Measurements from ENCODE around the gene SEMA3F. TPM values are rescaled to one million over a fixed set of nuclear protein-coding genes. Genes with fewer than 3 reads are reported as not detected.

SEMA3F gene
- total RNA-seq, 3 donors from 2014 or later: 0.19 to 0.24 (median 0.23) TPM

- no peaks in the 10 kb centered on the region for H3K36me3 Mint-ChIP-seq (ENCODE audit: insufficient read depth)
- DNase-seq: no peak
- peaks cover 2% of the 10 kb centered on the region for H3K27me3 Mint-ChIP-seq (ENCODE audit: low read depth)
These were observed 24.6 kb downstream of the SEMA3F start for GRCh38 chr3:50179710-50180109.

GRCh38 chr3:50181985-50182384, 26.9 kb downstream of the SEMA3F start:
- ATAC-seq: no peak
- no peaks in the 10 kb centered on the region for H3K9me3 Mint-ChIP-seq
- H3K27me3 Mint-ChIP-seq (ENCODE audit: low read depth): no peaks in the 10 kb centered on the region
- no peak for DNase-seq
- H3K36me3 Mint-ChIP-seq (ENCODE audit: insufficient read depth): no peaks in the 10 kb centered on the region
- H3K4me1 Mint-ChIP-seq (ENCODE audit: low read depth): no peaks in the 10 kb centered on the region
- no peak overlapping the region for H3K4me3 Mint-ChIP-seq

More at GRCh38 chr3:50179710-50180109, 24.6 kb downstream of the SEMA3F start:
- no peak for ATAC-seq
- Mint-ChIP-seq H3K9me3 (no peaks in the 10 kb centered on the region), H3K4me1 (ENCODE audit: low read depth) (no peaks in the 10 kb centered on the region), H3K4me3 (no peak overlapping the region)

- no peak overlapping the region for H3K4me3 Mint-ChIP-seq
- DNase-seq (no peak), ATAC-seq (no peak)
- no peaks in the 10 kb centered on the region for H3K36me3 Mint-ChIP-seq (ENCODE audit: insufficient read depth)
- no peaks in the 10 kb centered on the region for H3K27me3 Mint-ChIP-seq (ENCODE audit: low read depth)
- no peaks in the 10 kb centered on the region for H3K4me1 Mint-ChIP-seq (ENCODE audit: low read depth)
- H3K9me3 Mint-ChIP-seq: no peaks in the 10 kb centered on the region
These were observed 27.5 kb downstream of the SEMA3F start for GRCh38 chr3:50182533-50183099.

DNA sequence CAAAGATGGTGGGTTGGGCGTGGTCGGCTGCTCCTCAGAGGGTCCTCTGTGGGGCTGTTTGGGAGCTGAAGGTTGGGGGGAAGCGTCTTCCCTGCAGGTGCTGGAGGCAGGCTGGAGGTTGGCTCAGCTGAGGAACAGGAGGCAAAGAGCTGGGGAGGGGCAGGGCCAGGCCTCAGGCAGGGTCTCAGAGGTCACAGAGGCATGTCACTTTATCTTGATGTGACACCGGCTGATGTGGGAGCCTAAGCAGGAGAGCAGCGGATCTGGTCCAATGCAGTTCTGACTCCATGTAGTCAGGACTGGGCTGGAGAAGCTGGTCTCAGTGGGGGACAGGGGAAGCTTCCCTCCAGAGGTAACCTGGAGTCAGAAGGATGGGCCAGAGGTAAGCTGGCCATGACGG, 28.6 kb downstream of the SEMA3F start:
- no peaks in the 10 kb centered on the region for H3K27me3 Mint-ChIP-seq (ENCODE audit: low read depth)
- ATAC-seq: no peak
- no peaks in the 10 kb centered on the region for H3K9me3 Mint-ChIP-seq
- DNase-seq: no peak
- no peak overlapping the region for H3K4me3 Mint-ChIP-seq
- no peaks in the 10 kb centered on the region for H3K4me1 Mint-ChIP-seq (ENCODE audit: low read depth)
- no peaks in the 10 kb centered on the region for H3K36me3 Mint-ChIP-seq (ENCODE audit: insufficient read depth)

GRCh38 chr3:50184242-50184978, 29.3 kb downstream of the SEMA3F start:
- Mint-ChIP-seq H3K9me3 (no peaks in the 10 kb centered on the region), H3K27me3 (ENCODE audit: low read depth) (no peaks in the 10 kb centered on the region), H3K36me3 (ENCODE audit: insufficient read depth) (no peaks in the 10 kb centered on the region), H3K4me3 (no peak overlapping the region), H3K4me1 (ENCODE audit: low read depth) (no peaks in the 10 kb centered on the region)
- ATAC-seq (no peak), DNase-seq (no peak)

DNA sequence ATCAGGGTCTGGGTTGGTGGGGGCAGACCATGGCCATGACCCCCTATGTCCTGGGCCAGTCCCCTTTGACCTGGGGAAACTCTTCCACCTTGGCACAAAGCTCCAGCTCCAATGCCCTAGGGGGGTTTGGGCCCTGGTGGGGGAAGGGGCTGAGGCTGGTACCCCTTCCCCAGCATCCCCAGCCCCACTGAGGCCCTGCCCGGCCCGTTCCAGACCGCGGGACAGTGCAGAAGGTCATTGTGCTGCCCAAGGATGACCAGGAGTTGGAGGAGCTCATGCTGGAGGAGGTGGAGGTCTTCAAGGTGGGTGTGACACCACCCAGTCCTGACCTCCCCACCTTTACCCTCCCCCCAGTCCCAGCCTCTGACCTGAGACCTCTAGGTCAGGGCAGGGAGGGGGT, 30.1 kb downstream of the SEMA3F start:
- Mint-ChIP-seq H3K4me1 (ENCODE audit: low read depth) (no peaks in the 10 kb centered on the region), H3K9me3 (no peaks in the 10 kb centered on the region), H3K4me3 (no peak overlapping the region), H3K36me3 (ENCODE audit: insufficient read depth) (no peaks in the 10 kb centered on the region), H3K27me3 (ENCODE audit: low read depth) (no peaks in the 10 kb centered on the region)
- DNase-seq (no peak), ATAC-seq (no peak)

- DNase-seq (no peak), ATAC-seq (no peak)
- H3K4me3 Mint-ChIP-seq: no peak overlapping the region
- H3K27me3 Mint-ChIP-seq (ENCODE audit: low read depth): no peaks in the 10 kb centered on the region
- no peaks in the 10 kb centered on the region for H3K36me3 Mint-ChIP-seq (ENCODE audit: insufficient read depth)
- no peaks in the 10 kb centered on the region for H3K4me1 Mint-ChIP-seq (ENCODE audit: low read depth)
- H3K9me3 Mint-ChIP-seq: no peaks in the 10 kb centered on the region
These were observed 31.0 kb downstream of the SEMA3F start for GRCh38 chr3:50186096-50186495.

DNA sequence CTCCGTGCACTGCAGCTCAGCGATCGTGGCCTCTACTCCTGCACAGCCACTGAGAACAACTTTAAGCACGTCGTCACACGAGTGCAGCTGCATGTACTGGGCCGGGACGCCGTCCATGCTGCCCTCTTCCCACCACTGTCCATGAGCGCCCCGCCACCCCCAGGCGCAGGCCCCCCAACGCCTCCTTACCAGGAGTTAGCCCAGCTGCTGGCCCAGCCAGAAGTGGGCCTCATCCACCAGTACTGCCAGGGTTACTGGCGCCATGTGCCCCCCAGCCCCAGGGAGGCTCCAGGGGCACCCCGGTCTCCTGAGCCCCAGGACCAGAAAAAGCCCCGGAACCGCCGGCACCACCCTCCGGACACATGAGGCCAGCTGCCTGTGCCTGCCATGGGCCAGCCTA, 32.6 kb downstream of the SEMA3F start:
- Mint-ChIP-seq H3K27me3 (ENCODE audit: low read depth) (peaks cover 3% of the 10 kb centered on the region), H3K9me3 (no peaks in the 10 kb centered on the region)
- no peak for DNase-seq

GRCh38 chr3:50189274-50189673, 34.1 kb downstream of the SEMA3F start:
- ATAC-seq (peak; percentile 28 to 37), DNase-seq (no peak)
- H3K36me3 Mint-ChIP-seq (ENCODE audit: insufficient read depth): no peaks in the 10 kb centered on the region
- no peaks in the 10 kb centered on the region for H3K9me3 Mint-ChIP-seq
- H3K27me3 Mint-ChIP-seq (ENCODE audit: low read depth): peaks cover 6% of the 10 kb centered on the region
- peaks cover 4% of the 10 kb centered on the region for H3K4me1 Mint-ChIP-seq (ENCODE audit: low read depth)
- H3K4me3 Mint-ChIP-seq: no peak overlapping the region

More for the DNA sequence above, 32.6 kb downstream of the SEMA3F start:
- Mint-ChIP-seq H3K4me3 (no peak overlapping the region), H3K36me3 (ENCODE audit: insufficient read depth) (no peaks in the 10 kb centered on the region), H3K4me1 (ENCODE audit: low read depth) (peaks cover 2% of the 10 kb centered on the region)
- ATAC-seq: no peak

GRCh38 chr3:50189989-50190388, 34.9 kb downstream of the SEMA3F start:
- H3K9me3 Mint-ChIP-seq: no peaks in the 10 kb centered on the region
- peaks cover 8% of the 10 kb centered on the region for H3K4me1 Mint-ChIP-seq (ENCODE audit: low read depth)
- DNase-seq (no peak), ATAC-seq (no peak)
- no peaks in the 10 kb centered on the region for H3K36me3 Mint-ChIP-seq (ENCODE audit: insufficient read depth)
- H3K27me3 Mint-ChIP-seq (ENCODE audit: low read depth): peaks cover 6% of the 10 kb centered on the region
- no peak overlapping the region for H3K4me3 Mint-ChIP-seq

DNA sequence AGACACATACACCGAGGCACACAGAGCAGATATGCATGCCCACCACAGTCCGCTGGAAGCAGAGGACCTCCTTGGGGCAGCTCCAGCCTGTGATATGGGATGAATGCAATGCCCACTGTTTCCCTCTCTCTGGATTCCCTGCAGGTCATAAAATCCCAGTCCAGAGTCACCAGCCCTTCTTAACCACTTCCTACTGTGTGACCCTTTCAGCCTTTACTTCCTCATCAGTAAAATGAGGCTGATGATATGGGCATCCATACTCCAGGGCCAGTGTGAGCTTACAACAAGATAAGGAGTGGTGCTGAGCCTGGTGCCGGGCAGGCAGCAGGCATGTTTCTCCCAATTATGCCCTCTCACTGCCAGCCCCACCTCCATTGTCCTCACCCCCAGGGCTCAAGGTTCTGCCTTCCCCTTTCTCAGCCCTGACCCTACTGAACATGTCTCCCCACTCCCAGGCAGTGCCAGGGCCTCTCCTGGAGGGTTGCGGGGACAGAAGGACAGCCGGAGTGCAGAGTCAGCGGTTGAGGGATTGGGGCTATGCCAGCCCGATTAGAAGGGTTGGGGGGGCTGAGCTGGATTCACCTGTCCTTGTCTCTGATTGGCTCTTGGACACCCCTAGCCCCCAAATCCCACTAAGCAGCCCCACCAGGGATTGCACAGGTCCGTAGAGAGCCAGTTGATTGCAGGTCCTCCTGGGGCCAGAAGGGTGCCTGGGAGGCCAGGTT, 36.0 kb downstream of the SEMA3F start, which contains the start of gene GNAT1:
GNAT1 (plus strand) TSS at position 675 of the 725 bp plus-strand sequence. CDS start 116 bp downstream, outside the sequence.
- no peak for DNase-seq
- Mint-ChIP-seq H3K36me3 (ENCODE audit: insufficient read depth) (no peaks in the 10 kb centered on the region), H3K27me3 (ENCODE audit: low read depth) (peaks cover 8% of the 10 kb centered on the region)

DNA sequence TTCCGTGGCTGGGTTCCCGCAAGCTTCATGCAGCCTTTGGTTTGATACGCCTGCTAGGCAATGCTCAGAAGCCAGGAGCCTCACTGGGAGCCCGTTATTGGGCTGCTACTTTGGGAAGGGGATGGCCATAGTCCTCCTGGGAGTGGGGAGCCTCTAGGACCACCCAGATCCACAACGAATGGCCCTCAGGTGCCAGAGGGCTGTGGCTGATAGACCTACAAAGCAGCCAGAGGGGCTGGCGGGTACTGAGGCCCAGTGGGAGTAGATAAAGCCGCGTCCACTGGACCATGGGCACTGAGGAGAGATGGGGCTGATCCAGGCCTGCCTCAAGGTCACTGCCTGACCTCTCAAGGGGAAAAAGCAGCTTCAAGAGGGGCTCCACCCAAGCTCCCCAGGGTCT, 37.0 kb downstream of the SEMA3F start:
- Mint-ChIP-seq H3K4me1 (ENCODE audit: low read depth) (peaks cover 8% of the 10 kb centered on the region), H3K9me3 (no peaks in the 10 kb centered on the region)
- ATAC-seq: no peak

More for the DNA sequence above, 36.0 kb downstream of the SEMA3F start, which contains the start of gene GNAT1:
- no peak for ATAC-seq
- H3K4me1 Mint-ChIP-seq (ENCODE audit: low read depth): peaks cover 8% of the 10 kb centered on the region
- H3K4me3 Mint-ChIP-seq: no peak within 1 kb of the TSS
- H3K9me3 Mint-ChIP-seq: no peaks in the 10 kb centered on the region

DNA sequence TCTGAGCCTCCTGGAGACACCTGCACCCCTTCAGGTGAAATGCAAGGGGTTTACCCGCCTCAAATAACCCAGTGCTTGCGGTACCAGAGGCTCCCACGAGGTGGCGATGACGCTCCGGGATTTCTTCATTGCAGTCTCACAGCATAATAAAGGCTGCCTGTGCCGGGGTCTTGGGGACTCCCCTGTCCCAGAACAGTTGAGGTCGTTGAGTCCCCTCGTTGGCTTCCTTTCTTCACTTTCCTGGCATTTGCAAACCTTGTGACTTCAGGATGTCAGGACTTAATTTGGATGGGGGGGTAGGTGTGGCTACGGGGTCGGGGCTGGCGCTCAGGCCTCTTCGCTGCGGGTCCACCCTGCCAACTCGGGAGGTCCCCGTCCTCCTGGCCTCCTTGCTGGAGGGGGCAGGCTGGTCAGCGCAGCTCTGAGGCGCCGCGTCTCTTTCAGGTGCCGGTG, 37.6 kb downstream of the SEMA3F start:
- DNase-seq (peak; percentile 85), ATAC-seq (peak; percentile 47 to 60)
- Mint-ChIP-seq H3K4me3 (no peak overlapping the region), H3K36me3 (ENCODE audit: insufficient read depth) (no peaks in the 10 kb centered on the region), H3K27me3 (ENCODE audit: low read depth) (peaks cover 8% of the 10 kb centered on the region), H3K4me1 (ENCODE audit: low read depth) (peaks cover 8% of the 10 kb centered on the region), H3K9me3 (no peaks in the 10 kb centered on the region)

More for the DNA sequence above, 37.0 kb downstream of the SEMA3F start:
- no peak for DNase-seq
- H3K4me3 Mint-ChIP-seq: no peak overlapping the region
- peaks cover 8% of the 10 kb centered on the region for H3K27me3 Mint-ChIP-seq (ENCODE audit: low read depth)
- H3K36me3 Mint-ChIP-seq (ENCODE audit: insufficient read depth): no peaks in the 10 kb centered on the region

DNA sequence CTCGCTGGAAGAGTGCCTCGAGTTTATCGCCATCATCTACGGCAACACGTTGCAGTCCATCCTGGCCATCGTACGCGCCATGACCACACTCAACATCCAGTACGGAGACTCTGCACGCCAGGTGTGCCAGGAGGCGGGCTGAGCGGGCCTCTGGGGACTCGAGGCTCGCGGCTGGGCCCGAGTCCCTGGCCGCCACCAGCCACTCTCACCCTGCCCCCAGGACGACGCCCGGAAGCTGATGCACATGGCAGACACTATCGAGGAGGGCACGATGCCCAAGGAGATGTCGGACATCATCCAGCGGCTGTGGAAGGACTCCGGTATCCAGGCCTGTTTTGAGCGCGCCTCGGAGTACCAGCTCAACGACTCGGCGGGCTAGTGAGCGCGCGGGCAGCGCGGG, 38.2 kb downstream of the SEMA3F start:
- Mint-ChIP-seq H3K4me3 (no peak overlapping the region), H3K27me3 (ENCODE audit: low read depth) (peaks cover 8% of the 10 kb centered on the region), H3K36me3 (ENCODE audit: insufficient read depth) (no peaks in the 10 kb centered on the region), H3K9me3 (no peaks in the 10 kb centered on the region), H3K4me1 (ENCODE audit: low read depth) (peaks cover 8% of the 10 kb centered on the region)
- DNase-seq (no peak), ATAC-seq (no peak)
